ENCODE measurements around the gene RPGRIP1L.
A peak's percentile ranks its signal among the peaks of the same experiment; 100 is the strongest.

RPGRIP1L gene

DNA sequence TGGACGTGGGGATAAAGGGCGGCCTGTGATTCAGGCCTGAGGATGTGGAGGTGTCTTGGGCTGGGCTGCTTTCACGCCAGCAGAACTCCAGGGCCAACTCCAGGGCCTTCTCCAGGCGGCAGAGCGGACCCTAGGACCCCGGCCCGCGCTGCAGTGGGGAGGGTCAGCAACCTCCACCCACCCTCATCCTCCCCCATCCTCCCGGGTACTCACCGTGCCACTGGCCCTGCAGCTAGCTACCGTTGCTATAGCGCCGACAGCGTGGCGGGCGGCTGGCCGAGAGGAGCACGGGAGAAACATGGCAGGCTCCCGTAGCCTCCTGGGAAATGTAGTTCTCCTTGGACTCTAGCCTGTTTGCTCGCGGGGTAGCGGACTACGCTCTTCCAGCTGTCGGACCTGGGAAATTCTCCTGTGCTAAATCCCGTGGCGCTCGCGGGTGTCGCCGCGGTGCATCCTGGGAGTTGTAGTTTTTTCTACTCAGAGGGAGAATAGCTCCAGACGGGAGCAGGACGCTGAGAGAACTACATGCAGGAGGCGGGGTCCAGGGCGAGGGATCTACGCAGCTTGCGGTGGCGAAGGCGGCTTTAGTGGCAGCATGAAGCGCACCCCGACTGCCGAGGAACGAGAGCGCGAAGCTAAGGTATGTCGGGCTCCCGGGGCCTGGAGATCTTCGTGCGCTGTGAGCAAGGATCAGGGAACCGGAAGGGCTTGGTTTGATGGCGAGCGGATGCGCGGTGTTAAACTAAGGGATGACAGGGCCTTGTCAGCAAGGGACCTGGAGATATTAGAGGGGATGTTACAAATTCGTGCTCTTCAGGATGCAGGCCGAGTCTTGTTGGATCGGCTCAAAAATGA is at the start of gene RPGRIP1L, which contains the start of gene FTO:
TSS of gene RPGRIP1L (minus strand) at position 270 of the 855 bp plus-strand sequence. CDS start 3,136 bp downstream, outside the sequence.
TSS of gene FTO (plus strand) at position 567 of the 855 bp plus-strand sequence.
- peak; percentile 87 to 94 (median 89) for DNase-seq (ENCODE audit: low read depth in 3 of 3, low spot score in 1 of 3)

DNA sequence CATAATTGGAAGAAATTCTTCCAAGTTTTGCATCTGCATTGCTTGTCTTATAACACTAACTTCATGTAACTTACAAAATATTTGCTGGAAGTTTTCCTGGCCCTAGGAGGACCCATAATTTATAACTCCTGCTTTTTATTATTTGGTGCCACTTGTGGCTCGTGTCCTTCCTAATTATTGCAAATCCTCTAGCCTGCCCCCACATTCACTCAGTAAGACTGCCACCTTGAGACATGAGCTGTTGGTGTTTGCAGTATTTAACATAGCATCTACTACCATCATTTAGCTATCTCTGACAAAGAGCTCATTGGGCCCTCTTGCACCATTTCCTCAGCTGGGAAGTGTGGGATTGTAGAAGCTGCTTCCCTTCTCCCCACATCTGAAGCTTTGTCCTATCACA is 49.8 kb upstream of the RPGRIP1L start:
- DNase-seq (ENCODE audit: low read depth in 3 of 3, low spot score in 1 of 3): no peak

DNA sequence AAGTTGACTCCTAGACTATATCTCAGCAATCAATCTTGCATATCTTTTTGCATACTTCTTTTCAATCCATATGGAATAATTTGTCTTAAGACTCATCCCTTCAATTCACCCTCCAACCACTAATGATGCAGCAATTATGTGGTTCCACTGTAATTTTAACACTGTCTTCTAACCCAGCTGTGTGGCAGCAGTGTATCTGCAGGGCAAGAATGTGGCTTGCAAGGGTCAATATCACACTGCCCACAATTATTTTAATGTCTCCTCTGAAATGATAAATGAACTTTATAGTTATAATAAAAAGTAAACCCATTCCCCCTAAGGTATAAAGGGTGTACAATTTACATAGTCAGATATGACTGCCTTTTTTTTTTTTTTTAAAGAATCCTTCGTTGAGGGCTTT is 48.9 kb upstream of the RPGRIP1L start:
- no peak for DNase-seq (ENCODE audit: low read depth in 3 of 3, low spot score in 1 of 3)

- no peak for DNase-seq (ENCODE audit: low read depth in 3 of 3, low spot score in 1 of 3)
These were observed 42.2 kb upstream of the RPGRIP1L start for GRCh38 chr16:53745753-53746266.

GRCh38 chr16:53745086-53745485 is 41.4 kb upstream of the RPGRIP1L start:
- DNase-seq (ENCODE audit: low read depth in 3 of 3, low spot score in 1 of 3): no peak

- DNase-seq (ENCODE audit: low read depth in 3 of 3, low spot score in 1 of 3): no peak
These were observed 40.8 kb upstream of the RPGRIP1L start for GRCh38 chr16:53744449-53744848.

DNA sequence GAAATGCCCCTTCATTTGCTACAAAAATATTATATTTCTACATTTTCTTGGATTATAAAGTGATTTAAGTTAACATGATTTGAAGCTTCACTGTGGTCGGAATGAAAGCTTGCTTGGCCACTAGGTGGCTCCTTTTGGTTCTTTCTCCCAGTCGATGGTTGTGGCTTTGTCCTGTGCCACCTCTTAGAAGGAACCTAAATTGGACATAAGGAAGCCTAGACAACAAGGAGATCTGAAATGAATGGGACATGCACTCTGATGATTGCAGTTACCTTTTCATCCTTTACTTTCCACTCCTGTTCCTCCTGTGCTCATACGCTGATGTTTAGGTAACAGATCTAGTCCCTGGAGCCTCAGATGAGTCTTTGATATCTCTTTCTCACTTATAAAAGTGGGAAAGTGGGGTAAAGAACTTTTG is 39.5 kb upstream of the RPGRIP1L start:
- no peak for DNase-seq (ENCODE audit: low read depth in 3 of 3, low spot score in 1 of 3)

DNA sequence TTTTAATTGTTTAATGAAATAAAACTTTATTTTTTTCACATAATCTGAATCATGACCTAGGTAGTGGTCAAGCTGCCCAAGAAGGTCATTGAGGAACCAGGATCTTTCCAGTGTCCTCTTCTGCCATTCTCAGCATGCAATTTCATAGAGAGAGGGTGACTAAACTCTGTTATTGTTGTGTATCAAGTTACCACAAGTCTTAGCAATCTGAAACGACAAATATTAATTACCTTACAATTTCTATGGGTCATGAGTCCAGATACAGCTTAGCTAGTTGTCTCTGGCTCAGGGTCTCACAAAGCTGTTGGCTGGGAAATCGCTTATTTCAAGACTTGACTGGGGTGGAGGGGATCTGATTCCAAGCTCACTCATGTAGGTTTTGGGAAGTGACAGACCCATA is 37.9 kb upstream of the RPGRIP1L start:
- no peak for DNase-seq (ENCODE audit: low read depth in 3 of 3, low spot score in 1 of 3)

DNA sequence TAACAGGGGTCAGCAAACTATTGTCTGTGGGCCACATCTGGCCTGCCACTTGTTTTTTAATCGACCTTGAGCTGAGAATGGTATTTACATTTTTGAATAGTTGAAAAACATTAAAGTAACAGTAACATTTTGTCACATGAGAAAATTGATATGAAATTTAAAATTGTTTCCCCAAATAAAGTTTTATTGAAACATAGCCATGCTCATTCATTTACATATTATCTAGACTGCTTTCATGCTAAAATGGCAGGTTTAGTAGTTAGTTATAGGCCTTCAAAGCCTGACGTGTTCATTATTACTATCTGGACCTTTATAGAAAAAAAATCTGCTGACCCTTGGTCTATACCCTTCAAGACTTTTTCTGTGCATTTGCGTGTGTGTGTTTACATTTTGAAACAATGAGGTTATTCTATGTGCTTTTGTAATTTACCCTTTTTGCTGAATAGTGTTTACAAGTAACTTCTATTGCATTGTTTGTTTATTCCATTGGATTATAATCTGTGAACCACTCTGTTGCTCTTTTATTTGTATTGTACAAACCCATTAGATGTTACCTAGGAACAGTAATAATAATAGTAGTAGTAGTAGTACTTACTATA is 37.4 kb upstream of the RPGRIP1L start:
- DNase-seq (ENCODE audit: low read depth in 3 of 3, low spot score in 1 of 3): no peak

- no peak for DNase-seq (ENCODE audit: low read depth in 3 of 3, low spot score in 1 of 3)
These were observed 36.8 kb upstream of the RPGRIP1L start for GRCh38 chr16:53740476-53740875.

DNA sequence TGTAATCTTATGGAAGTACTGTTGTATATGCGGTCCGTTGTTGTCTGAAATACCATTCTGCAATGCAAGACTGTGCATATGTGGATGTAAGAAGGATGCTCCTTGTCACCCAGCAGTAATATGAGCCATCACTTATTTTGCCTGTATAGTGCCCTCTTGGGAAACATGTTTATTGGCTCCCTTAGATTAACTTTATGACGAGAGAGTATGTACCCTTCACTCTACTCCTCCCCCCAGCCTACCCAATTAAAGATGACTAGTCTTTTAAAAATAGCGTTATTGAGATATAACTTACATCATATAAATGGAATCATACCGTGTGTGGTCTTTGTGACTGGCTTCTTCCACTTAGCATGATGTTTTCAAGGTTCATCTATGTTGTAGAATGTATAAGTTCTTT is 33.9 kb upstream of the RPGRIP1L start:
- DNase-seq (ENCODE audit: low read depth in 3 of 3, low spot score in 1 of 3): no peak

- no peak for DNase-seq (ENCODE audit: low read depth in 3 of 3, low spot score in 1 of 3)
These were observed 32.6 kb upstream of the RPGRIP1L start for GRCh38 chr16:53736297-53736696.

DNA sequence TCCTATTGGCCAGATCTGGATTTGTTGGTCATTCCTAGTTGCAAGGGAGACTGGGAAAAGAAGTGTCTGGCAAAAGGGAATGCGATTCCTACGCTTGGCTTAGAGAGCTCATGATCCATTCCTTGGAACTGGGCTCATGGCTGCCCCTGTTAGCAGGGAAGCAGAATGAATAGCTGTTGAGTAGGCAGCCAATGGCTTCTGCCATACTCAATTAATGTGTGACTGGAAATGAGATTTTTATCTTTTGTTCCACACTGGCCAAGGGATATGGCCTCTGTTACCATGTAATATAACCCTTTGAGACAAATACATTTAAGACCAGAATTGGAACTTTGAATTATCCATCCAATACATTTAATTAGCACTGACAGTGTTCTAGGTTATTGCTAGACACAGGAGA is 31.2 kb upstream of the RPGRIP1L start:
- no peak for DNase-seq (ENCODE audit: low read depth in 3 of 3, low spot score in 1 of 3)

DNA sequence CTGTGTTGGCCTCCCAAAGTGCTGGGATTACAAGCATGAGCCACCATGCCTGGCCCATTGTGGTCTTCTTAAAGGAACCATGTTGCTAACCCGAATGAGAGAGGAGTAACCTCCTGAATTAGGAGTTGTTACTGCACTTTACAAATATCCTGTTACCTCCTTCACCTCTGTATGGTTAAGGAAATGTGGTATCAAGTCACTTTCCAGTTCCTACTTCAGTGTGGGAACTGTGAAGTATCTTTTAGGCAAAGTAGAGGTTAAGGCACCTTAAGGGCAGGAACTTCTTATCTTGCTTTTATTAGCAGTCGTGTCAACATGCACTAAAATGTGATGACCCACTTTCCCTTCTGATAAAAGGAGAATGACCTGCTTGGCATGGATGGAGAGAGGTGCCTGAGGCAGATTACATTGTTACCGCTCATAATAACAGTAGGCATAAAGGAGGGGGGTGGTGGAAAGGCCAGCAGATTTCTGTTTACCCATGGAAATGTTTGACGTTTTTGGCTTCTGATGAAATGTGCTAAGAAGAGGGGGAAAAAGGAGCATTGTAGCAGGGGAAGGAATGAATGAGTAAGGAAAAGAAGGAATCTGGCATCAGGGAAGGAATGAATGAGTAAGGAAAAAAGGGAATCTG is 28.8 kb upstream of the RPGRIP1L start:
- DNase-seq (ENCODE audit: low read depth in 3 of 3, low spot score in 1 of 3): no peak

DNA sequence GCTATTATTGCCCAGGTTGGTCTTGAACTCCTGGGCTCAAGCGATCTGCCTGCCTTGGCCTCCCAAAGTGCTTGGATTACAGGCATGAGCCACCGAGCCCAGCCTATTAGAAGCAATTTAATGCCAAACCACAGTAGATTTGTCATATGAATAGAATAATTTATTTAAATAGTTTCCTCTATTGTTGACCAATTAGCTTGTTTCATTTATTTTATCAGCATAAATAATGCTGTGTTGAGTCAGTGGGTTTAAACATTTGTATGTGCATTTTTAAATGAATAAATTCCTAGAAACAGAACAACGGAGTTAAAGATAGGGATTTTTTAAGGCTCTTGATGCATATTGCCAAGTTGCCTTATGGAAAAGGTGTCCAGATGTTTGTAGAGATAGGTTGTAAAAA is 27.0 kb upstream of the RPGRIP1L start:
- no peak for DNase-seq (ENCODE audit: low read depth in 3 of 3, low spot score in 1 of 3)

GRCh38 chr16:53726625-53727024 is 23.0 kb upstream of the RPGRIP1L start:
- DNase-seq (ENCODE audit: low read depth in 3 of 3, low spot score in 1 of 3): no peak

DNA sequence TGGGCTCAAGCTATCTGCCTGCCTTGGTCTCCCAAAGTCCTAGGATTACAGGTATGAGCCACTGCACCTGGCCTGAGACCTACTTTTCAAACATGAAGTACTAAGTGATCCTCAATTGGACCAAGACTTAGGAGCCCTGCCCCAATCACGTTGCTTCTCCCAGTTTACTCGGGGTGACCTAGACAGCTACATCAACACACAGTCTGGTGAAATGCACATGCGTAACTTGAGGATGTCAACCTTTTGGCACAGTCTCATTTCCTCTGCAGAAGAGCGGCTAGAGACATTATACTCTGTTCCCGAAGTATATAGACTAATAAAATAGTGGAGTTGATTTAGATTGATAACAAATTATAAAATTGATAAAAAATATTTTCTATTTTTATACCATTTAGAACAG is 17.4 kb upstream of the RPGRIP1L start:
- no peak for DNase-seq (ENCODE audit: low read depth in 3 of 3, low spot score in 1 of 3)

DNA sequence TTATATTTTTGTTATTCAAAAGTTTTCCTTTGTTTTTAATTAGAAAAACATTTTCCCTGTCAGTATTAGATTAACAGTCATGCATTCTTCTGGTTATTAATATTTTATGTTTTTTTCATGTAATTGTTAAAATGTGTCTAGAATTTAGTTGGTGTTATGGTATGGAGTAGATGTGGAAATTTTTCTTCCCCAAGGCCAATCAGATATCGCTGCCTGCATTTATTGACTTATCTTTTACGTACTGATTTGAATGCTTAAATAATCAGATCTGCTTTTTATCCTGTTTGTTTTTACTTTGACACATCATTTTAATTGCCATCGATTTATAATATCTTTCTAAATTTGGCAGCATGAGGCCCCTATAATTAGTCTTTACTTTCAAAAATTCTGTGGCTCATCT is 13.9 kb upstream of the RPGRIP1L start:
- DNase-seq (ENCODE audit: low read depth in 3 of 3, low spot score in 1 of 3): no peak

- no peak for DNase-seq (ENCODE audit: low read depth in 3 of 3, low spot score in 1 of 3)
These were observed 11.3 kb upstream of the RPGRIP1L start for GRCh38 chr16:53715023-53715384.

- no peak for DNase-seq (ENCODE audit: low read depth in 3 of 3, low spot score in 1 of 3)
These were observed 10.8 kb upstream of the RPGRIP1L start for GRCh38 chr16:53714205-53715022.
